ENCODE measurements around the gene DLGAP1. TPM values are rescaled to one million over a fixed set of nuclear protein-coding genes. Genes with fewer than 3 reads are reported as not detected.

Gene DLGAP1
- total and polyA plus RNA-seq, 2 of the 8 experiments (the other 6 are each of a cell fraction or from before 2014, with no cell fraction given): 11.8 to 16.9 TPM

DNA sequence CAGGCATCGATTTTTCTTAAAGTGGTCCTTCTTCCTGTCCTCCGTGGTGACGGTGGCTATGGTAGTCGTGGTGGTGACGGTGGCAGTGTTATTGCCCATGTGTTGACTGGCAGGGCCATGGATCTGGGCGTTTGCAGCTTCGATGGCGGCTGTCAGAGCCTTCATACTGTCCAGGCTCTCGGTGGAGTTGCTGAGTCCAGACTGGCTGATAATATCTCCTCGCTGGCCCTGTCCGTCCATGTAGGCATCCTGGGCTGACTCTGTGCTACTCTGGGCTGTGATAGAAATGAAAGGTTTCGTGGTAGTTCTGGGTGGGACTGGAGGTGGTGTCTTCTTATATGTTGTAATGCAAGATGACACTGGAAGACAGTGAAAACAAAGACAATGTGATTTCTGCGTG is 873.2 kb downstream of the DLGAP1 start (continued):
- TF ChIP-seq, protein P1, sequence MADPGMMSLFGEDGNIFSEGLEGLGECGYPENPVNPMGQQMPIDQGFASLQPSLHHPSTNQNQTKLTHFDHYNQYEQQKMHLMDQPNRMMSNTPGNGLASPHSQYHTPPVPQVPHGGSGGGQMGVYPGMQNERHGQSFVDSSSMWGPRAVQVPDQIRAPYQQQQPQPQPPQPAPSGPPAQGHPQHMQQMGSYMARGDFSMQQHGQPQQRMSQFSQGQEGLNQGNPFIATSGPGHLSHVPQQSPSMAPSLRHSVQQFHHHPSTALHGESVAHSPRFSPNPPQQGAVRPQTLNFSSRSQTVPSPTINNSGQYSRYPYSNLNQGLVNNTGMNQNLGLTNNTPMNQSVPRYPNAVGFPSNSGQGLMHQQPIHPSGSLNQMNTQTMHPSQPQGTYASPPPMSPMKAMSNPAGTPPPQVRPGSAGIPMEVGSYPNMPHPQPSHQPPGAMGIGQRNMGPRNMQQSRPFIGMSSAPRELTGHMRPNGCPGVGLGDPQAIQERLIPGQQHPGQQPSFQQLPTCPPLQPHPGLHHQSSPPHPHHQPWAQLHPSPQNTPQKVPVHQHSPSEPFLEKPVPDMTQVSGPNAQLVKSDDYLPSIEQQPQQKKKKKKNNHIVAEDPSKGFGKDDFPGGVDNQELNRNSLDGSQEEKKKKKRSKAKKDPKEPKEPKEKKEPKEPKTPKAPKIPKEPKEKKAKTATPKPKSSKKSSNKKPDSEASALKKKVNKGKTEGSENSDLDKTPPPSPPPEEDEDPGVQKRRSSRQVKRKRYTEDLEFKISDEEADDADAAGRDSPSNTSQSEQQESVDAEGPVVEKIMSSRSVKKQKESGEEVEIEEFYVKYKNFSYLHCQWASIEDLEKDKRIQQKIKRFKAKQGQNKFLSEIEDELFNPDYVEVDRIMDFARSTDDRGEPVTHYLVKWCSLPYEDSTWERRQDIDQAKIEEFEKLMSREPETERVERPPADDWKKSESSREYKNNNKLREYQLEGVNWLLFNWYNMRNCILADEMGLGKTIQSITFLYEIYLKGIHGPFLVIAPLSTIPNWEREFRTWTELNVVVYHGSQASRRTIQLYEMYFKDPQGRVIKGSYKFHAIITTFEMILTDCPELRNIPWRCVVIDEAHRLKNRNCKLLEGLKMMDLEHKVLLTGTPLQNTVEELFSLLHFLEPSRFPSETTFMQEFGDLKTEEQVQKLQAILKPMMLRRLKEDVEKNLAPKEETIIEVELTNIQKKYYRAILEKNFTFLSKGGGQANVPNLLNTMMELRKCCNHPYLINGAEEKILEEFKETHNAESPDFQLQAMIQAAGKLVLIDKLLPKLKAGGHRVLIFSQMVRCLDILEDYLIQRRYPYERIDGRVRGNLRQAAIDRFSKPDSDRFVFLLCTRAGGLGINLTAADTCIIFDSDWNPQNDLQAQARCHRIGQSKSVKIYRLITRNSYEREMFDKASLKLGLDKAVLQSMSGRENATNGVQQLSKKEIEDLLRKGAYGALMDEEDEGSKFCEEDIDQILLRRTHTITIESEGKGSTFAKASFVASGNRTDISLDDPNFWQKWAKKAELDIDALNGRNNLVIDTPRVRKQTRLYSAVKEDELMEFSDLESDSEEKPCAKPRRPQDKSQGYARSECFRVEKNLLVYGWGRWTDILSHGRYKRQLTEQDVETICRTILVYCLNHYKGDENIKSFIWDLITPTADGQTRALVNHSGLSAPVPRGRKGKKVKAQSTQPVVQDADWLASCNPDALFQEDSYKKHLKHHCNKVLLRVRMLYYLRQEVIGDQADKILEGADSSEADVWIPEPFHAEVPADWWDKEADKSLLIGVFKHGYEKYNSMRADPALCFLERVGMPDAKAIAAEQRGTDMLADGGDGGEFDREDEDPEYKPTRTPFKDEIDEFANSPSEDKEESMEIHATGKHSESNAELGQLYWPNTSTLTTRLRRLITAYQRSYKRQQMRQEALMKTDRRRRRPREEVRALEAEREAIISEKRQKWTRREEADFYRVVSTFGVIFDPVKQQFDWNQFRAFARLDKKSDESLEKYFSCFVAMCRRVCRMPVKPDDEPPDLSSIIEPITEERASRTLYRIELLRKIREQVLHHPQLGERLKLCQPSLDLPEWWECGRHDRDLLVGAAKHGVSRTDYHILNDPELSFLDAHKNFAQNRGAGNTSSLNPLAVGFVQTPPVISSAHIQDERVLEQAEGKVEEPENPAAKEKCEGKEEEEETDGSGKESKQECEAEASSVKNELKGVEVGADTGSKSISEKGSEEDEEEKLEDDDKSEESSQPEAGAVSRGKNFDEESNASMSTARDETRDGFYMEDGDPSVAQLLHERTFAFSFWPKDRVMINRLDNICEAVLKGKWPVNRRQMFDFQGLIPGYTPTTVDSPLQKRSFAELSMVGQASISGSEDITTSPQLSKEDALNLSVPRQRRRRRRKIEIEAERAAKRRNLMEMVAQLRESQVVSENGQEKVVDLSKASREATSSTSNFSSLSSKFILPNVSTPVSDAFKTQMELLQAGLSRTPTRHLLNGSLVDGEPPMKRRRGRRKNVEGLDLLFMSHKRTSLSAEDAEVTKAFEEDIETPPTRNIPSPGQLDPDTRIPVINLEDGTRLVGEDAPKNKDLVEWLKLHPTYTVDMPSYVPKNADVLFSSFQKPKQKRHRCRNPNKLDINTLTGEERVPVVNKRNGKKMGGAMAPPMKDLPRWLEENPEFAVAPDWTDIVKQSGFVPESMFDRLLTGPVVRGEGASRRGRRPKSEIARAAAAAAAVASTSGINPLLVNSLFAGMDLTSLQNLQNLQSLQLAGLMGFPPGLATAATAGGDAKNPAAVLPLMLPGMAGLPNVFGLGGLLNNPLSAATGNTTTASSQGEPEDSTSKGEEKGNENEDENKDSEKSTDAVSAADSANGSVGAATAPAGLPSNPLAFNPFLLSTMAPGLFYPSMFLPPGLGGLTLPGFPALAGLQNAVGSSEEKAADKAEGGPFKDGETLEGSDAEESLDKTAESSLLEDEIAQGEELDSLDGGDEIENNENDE (IDR thresholded peaks at IDR 0.05; ENCODE audit: insufficient replicate concordance, low read length): no peak
- TF ChIP-seq RFX5 (IDR thresholded peaks at IDR 0.05; ENCODE audit: borderline replicate concordance, low read depth, low read length) (no peak), ASH2L (IDR thresholded peaks at IDR 0.05; ENCODE audit: low read length) (no peak), SP1 (IDR thresholded peaks at IDR 0.05; ENCODE audit: low read depth, low read length) (no peak), YY1 (IDR thresholded peaks at IDR 0.05; ENCODE audit: low read depth, low read length) (no peak), CHD1 (IDR thresholded peaks at IDR 0.05; ENCODE audit: low read depth, low read length) (no peak), CTBP2 (IDR thresholded peaks at IDR 0.05; ENCODE audit: borderline replicate concordance, insufficient read depth, insufficient read length, low read length) (no peak), RAD21 (IDR thresholded peaks at IDR 0.05 in 1 of 2, conservative IDR thresholded peaks at IDR 0.05 in 1 of 2; ENCODE audit: low read depth in 2 of 2, low read length in 2 of 2) (no peak), HDAC6 (IDR thresholded peaks at IDR 0.05; ENCODE audit: low read depth, low read length) (no peak), MAFK (IDR thresholded peaks at IDR 0.05; ENCODE audit: low read depth, low read length) (no peak)
- TF ChIP-seq, protein P2, sequence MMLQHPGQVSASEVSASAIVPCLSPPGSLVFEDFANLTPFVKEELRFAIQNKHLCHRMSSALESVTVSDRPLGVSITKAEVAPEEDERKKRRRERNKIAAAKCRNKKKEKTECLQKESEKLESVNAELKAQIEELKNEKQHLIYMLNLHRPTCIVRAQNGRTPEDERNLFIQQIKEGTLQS (IDR thresholded peaks at IDR 0.05; ENCODE audit: insufficient read depth, low read depth, low read length): no peak
